H1 (cell line): ENCODE data around the gene ASCL5. TPM values are rescaled to one million over a fixed set of nuclear protein-coding genes. Genes with fewer than 3 reads are reported as not detected.

ENCODE experiments used
- ASH2L ChIP-seq: fragments of 200-600, 300-600 bp; sonication (generic); IDR thresholded peaks from one replicate; pipeline ENCODE4 v1.7.1; 2017; ENCODE audit warnings: low read length
- CBX5 ChIP-seq: fragments of 300-800, 300-1000 bp; sonication (generic); IDR thresholded peaks from 2 replicates; pipeline ENCODE4 v1.7.1; 2016; ENCODE audit warnings: antibody characterized with exemption, low read length, low read depth
- GTF2F1 ChIP-seq: IDR thresholded peaks from 2 replicates; pipeline ENCODE4 v1.6.1; 2012; ENCODE audit warnings: low read depth, low read length, improper control_type of control experiment, borderline replicate concordance
- KDM4A ChIP-seq: IDR thresholded peaks from one replicate; pipeline ENCODE4 v1.7.1; 2012; ENCODE audit warnings: low read depth, mild to moderate bottlenecking, moderate library complexity, low read length, inconsistent platforms; ENCODE audit not compliant: severe bottlenecking
- NANOG ChIP-seq: IDR thresholded peaks from 2 replicates; pipeline ENCODE4 v1.6.1; 2011; ENCODE audit warnings: low read length, low read depth, mild to moderate bottlenecking, inconsistent platforms; ENCODE audit not compliant: insufficient read depth, poor library complexity, severe bottlenecking
- SP2 ChIP-seq: IDR thresholded peaks from 2 replicates; pipeline ENCODE4 v1.6.1; 2012; ENCODE audit warnings: mild to moderate bottlenecking, low read length, inconsistent platforms
- ZNF274 ChIP-seq: IDR thresholded peaks from 2 replicates; pipeline ENCODE4 v1.7.0; 2012; ENCODE audit warnings: low read length, borderline replicate concordance; ENCODE audit errors: extremely low read depth
- polyA plus RNA-seq, 7 experiments: library from polyadenylated mRNA; depleted of rRNA in 3 of 7; stranded (reverse) in 5 of 7; unstranded in 2 of 7; fragments of >200 nt in 5 of 7; fragments of 200-250 nt in 2 of 7; gene quantifications; 1 replicate in 5 of 7; 2 replicates in 1 of 7; 4 replicates in 1 of 7; pipeline versions ENCODE4 v1.2.1 to v1.2.3, GENCODE V29; 2011 to 2013; ENCODE audit warnings: missing spikeins in 2 of 7, mixed read lengths in 2 of 7
- total RNA-seq: library from RNA; stranded (reverse); fragmentation: NEBNext Ultra II Directional; extraction: Animal tissue kit (Norgen Biotek cat#: 25700); gene quantifications from 2 replicates; pipeline ENCODE4 v1.2.1, GENCODE V29; 2021

The ASCL5 gene
- total and polyA plus RNA-seq, 2 of the 8 experiments (the other 6 are each of a cell fraction or from before 2014, with no cell fraction given) = 0.29 to 0.41 TPM

DNA sequence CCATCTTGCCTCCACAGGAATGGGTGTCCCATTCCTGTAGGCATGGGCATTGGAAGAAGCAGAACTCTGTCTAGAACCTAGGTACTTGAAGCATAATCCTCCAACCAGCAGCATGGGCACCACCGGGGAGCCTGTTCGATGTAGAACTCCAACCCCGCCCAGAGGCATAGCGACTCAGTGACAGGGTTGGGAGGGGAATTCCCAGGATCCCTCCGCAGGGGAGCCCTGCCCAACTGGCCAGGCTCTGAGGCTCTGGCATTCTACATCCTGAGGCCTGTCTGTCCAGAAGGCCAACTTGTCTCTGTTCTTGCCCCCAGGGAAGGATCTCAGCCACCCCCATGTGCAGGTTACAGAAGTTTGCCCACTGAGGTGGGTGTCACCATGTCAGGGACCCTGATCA is 53.0 kb downstream of the ASCL5 start (continued):
- TF ChIP-seq ZNF274 = no peak
- TF ChIP-seq NANOG = no peak
- no peak for TF ChIP-seq GTF2F1
- no peak for TF ChIP-seq KDM4A
- no peak for TF ChIP-seq ASH2L
- TF ChIP-seq SP2 = no peak
- TF ChIP-seq CBX5 = no peak
